OCI-LY1 (cell line): ENCODE data around the gene CLEC9A.

Experiments used
- EZH2 ChIP-seq: fragments of 200-600 bp; sonication (generic), shearing (Covaris generic); IDR thresholded peaks from 2 replicates; pipeline ENCODE4 v1.8.0; 2017; ENCODE audit warnings: borderline replicate concordance, mixed run types, mild to moderate bottlenecking, antibody characterized with exemption, low read length, moderate library complexity, mixed read lengths
- TF ChIP-seq, protein P1 (sequence below): fragments of 200-600 bp; sonication (generic), shearing (Covaris generic); IDR thresholded peaks from 2 replicates; pipeline ENCODE4 v1.5.1; 2017; ENCODE audit warnings: mild to moderate bottlenecking, antibody characterized with exemption, low read length, moderate library complexity, mixed read lengths

DNA sequence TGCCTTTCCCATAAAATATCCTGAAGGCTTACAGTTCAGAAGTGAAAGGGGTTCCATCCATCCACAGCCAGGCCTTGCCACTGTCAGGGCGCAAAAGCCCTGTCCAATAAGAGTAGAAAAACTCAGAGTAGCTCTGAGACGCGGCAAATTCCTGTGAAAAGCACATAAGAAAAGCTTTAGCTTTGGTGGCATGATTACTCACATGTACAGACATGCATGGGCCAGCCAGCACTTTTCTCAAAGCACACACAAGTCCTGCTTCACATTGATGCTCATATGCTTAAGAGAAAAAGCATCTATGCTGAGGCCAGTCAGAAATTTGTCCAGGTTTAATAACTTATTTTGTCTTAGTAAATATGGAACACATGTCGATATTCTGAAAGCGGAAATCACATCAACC is 42.8 kb downstream of the CLEC9A start:
- TF ChIP-seq, protein P1, sequence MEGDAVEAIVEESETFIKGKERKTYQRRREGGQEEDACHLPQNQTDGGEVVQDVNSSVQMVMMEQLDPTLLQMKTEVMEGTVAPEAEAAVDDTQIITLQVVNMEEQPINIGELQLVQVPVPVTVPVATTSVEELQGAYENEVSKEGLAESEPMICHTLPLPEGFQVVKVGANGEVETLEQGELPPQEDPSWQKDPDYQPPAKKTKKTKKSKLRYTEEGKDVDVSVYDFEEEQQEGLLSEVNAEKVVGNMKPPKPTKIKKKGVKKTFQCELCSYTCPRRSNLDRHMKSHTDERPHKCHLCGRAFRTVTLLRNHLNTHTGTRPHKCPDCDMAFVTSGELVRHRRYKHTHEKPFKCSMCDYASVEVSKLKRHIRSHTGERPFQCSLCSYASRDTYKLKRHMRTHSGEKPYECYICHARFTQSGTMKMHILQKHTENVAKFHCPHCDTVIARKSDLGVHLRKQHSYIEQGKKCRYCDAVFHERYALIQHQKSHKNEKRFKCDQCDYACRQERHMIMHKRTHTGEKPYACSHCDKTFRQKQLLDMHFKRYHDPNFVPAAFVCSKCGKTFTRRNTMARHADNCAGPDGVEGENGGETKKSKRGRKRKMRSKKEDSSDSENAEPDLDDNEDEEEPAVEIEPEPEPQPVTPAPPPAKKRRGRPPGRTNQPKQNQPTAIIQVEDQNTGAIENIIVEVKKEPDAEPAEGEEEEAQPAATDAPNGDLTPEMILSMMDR: no peak
- TF ChIP-seq EZH2: no peak
